GM19467 (cell line): ENCODE data around the gene DPH5.
"Not testable (repeated sequence)": the region's sequence is repeated elsewhere in the genome, so short reads cannot be mapped to it uniquely, and the experiment has no call there.

Source experiments
- ATAC-seq: cut with Tn5 transposase; IDR thresholded peaks from one replicate; pipeline ENCODE4 v1.9.1; 2021; ENCODE audit warnings: mild to moderate bottlenecking, moderate library complexity; ENCODE audit not compliant: unreplicated experiment

The DPH5 gene

DNA sequence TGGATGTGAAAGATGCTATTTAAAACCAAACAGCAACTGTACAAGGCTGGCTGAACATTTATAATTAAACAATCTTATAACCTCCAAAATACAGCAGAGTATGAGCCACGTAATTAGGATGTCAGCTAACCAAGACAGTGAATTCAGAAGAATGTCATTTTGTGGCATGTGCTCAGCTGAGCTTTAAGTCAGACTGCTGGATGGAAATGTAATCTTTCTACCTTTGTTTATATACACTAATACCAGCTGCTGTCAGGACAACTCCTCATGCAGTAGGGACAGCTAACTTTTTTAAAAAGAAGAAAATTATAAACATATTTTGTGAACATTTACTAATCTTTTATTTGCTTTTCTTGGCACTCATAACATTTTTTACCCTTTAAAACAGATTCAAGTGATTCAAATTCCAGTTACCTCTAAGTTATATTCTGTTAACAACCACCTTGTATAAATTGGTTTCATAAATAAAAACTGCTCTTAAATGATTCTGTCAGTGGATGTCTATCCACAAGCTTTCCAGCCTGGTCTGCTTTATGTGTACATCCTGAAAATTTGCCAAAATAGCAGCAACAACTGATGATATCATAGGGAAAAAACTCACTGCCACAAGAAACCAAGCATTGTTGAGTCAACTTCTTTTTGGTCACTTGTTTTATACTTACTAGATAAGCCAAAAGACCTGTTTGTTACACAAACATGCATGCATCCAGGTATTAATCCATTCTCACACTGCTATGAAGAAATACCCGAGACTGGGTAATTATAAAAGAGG, 36.1 kb downstream of the DPH5 start:
- ATAC-seq: no peak

DNA sequence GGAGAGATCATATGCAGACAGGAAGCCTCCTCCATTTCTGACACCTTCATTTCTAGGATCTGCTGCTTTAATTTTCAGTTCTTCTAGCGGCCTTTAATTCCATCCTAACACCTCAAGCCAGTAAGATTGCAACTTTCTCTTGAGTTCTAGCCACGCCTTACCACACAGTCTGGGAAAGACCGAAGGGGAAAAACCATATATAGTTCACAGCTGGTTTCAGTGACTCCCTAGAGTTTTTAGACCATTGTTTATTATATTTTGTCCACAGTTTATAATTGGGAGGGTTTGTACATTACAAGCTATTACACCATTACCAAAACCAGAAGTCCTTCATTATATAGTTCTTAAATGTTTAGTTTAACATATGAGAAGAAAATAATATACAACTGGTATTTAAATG, 37.5 kb downstream of the DPH5 start:
- ATAC-seq: no peak

DNA sequence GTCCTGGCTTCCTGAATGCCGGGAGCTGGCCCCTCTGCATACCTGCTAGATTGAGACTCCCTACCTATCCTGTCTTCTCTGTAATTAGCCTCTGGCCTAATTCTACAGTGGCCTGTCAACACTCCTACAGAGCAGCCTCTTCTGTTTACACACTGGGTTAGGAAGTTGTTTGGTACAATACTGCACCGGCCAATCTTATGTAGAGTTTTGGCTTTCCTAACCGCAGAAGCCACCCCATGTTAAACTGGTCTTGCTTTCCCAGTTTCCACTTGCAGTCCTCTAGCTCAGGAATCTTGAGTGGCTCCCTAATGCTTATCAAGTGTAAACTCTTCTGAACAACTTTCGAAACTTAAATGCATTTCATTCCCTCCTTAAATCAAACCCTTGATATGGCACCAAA, 42.8 kb downstream of the DPH5 start:
- no peak for ATAC-seq

DNA sequence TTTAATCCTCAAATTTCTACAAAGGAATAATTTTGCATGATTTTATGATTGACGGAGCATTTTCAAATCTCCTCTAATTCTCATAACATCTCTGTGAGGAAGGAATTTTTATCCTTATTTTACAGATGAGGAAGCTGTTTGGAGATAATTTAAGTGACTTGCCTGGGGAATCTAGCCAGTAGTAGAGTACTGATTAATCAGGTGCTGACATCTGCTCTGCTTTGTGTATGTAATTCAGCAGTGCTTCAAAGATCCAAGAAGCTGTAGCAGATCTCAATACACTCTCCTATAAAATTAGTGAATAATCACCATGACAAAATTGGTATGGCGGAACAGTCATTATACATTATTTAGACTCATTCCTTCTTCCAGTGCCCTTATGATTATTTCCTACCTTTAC, 46.0 kb downstream of the DPH5 start:
- ATAC-seq: no peak

DNA sequence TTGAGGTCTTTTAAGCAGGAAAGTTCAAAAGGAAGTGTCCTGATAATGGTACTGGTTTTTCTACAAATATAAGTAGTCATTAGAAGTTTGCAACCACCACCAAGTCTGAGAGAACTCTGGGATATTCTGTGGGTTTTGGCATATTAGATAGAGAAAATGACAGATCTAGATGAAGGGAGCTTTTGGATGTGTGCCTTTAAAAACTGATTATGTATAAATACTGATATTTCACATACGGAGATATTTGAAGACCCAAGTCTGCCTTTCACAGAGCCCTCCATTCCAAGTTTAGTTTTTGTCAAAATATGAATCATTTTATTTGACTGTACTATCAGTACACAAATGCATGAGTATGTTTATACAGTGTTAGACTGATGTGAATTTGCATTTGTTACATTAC, 48.6 kb downstream of the DPH5 start:
- no peak for ATAC-seq

DNA sequence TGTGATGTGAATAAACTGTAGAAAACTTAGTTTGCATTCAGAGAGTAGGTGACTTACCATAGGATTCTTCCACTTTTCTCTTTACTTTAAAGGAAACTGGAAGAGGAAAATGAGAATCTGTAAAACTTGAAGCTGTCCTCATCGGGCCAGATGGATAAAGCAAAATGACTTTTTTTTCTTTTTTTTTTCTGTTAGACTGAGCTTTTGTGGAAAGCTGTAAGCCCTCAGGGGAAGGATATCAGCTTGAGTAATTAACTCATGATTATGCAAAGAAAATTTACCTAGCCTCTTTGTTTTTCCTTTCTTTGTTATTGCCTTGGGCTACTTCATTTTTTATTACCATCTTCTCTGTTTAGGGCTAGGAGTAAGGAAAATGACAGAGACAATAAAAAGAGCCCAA, 53.4 kb downstream of the DPH5 start:
- ATAC-seq: no peak

DNA sequence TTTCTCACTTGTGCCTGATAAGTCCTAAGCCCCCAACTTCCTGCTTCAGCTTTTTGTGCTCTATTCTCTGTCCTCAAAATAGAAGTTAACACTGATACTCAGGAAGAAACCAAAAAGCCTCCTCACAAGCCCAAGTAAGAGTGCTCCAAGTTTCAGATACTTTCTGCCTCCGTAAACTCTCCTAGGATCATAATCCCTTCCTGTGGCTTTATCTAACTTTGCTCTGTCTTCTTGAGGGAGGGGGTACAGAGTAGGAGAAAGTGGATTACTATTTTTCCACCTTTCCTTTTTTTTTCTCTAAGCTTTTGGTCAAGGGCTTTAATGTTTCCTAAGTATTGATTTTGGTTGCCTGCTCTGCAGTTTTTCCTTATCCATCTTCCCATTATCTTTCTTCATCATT, 54.6 kb downstream of the DPH5 start:
- ATAC-seq: no peak

DNA sequence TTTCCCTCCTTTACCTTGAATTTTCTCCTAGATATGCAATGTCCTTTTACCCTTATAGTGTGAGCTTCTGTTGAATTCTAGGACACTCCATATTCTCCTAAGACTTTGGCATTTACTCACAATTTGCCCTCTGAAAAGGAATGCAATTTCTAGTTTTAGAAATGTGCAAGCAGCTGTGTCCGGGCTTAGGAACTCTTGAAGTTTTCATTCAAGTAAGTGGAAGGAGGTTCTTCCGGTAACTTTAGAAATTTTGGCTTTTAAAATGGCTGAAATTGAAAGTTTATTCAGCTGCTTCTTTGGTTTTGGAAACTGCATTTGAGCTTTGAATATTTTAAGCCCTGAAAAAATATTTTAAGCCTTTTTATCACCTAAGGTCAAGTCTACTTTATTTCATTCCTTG, 56.3 kb downstream of the DPH5 start:
- no peak for ATAC-seq

DNA sequence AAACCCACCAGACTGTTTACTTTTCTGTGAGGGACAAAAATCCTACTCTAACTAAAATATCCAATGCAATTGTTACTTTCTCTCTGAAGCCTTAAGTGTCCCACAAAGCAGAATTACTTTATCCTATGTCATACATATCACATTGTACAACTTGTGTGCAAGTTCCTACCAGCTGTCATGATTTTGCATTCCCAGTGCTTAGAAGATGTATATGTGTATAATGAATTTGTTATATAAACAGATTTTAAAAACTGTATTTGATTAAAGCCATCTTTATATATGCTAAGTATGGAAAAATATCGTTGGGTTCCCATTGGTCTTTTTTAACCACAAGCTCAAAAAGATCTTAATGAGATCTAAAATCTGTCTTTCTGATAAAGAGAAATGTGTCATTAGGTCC, 57.0 kb downstream of the DPH5 start:
- no peak for ATAC-seq

DNA sequence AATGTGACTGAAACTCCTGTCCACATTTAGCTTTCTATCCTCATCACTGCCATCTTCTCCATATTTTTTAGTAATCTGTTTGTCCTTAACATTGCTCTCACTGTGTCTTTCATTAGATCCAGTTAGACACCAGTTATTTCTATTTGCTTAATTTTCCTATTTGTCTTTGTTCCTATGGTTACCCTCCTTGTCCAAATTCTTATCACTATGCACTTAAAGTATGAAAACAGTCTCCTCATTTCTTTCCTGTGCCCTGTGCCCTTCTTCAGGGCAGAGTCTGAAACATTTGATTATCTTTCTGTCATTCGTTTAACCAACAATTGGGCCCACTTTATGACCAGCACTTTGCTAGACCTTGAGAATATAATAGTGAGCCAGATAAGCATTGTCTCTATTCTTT, 65.5 kb downstream of the DPH5 start:
- no peak for ATAC-seq

DNA sequence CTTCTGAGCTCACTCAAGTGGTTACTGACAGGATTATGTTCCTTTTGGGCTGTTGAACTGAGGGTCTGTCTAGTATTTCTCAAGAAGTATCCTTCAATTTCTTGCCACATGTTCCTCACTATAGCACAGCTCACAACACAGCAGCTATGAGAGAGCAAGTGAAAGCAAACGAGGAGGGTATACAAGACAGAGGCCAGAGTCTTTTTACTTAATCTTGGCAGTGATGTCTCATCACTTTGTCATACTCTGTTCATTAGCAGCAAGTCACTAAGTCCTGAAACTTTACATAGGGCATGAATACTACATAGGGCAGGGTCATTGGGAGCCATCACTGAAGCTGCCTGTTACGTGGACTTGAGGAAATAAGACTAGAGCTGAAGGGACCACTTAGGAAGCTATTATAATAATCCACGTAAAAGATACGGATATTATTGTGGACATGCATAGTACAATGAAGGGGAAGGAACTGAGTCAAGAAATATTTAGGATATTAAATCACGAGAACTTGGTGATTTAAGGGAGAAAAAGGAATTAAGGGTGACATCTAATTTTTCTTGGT, 66.0 kb downstream of the DPH5 start:
- no peak for ATAC-seq

DNA sequence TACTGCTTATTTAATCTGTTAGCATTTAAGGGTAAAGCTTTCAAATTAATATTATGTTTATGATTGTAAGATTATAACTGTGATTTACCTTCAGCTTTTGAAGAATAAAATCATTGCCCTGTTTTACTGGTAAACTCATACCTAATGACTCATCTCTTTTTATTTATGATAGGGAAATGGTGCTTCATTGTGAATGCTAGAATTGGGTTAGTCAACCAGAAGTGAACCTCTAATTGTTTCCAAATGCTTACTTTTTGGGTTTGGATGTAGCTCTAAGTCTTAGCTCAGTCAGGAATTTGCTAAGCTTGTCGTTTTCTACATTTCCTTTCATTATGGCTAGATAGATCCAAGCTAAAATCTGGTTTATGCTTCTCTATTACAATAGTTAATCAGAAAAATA, 70.3 kb downstream of the DPH5 start:
- ATAC-seq: no peak

DNA sequence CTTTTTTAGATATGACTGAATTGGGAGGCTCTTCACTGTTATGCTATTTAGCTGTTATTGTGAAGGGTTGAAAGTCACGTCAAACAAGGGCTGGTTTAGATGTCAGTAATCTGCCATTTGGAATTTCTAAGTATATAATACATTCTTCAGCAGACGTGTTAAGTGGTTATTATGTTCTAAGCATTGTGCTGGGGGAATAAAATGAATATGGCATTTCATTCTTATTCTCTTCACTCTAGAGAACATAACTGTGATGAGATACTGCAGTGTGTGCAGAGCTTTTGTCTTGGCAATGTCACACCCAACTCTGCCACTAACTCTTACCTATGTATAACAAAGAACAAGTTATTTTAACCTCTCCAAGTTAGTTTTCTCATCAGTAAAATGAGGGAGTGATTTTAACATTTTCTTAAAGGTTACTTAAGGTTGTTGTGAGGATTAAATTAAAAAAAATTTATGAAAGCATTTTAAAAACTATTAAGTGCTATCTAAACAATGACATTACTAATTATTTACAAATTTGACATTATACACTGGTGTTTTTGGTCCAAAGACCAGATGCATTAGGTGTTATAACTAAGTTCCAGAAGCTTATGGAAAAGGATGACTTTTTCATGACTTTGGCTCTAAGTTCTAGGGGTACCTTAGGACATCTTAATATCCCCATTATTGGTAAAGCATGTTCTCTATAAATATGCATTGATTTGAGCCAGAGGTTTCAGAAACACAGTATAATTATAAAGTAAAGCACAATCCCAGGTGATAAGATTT, 71.4 kb downstream of the DPH5 start:
- ATAC-seq: no peak

DNA sequence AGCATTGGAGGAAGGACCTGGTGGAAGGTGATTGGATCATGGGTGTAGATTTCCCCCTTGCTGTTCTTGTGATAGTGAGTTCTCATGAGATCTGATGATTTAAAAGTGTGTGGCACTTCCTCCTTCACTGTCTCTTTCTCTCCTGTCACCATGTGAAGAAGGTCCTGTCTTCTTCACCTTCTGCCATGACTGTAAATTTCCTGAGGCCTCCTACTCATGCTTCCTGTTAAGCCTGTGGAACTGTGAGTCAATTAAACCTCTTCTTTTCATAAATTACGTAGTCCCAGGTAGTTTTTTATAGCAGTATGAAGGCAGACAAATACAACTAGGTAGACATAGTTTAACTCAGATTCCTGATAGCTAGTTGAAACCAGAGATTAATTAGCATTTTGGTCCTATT, 72.6 kb downstream of the DPH5 start:
- ATAC-seq: not testable (repeated sequence)

DNA sequence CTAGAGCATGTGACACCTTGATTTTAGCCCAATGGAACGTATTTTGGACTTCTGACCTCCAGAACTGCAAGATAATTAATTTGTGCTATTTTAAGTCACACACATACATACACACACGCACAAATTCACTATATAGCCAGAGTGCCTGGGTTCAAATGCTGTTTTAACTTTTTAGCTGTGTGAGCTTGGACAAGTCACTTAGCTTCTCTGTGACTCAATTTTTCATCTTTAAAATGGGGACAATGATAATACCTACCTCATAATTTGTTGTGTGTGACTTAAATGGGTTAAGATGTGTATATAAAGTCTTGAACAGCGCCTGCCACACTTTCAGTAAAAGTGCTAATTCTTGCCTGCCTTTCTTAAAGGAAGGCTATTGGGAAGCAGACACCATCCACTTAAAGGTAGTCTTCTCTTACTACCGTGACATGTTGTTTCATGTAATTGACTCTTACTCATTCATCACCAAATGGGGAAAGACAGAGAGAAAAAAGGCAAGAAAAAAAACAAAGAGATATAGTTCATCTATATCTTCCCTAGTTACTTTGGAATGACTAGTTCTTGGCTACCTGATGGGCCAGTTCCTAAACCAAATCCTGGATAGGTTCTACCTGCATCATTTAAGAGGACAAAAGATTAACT, 73.4 kb downstream of the DPH5 start:
- ATAC-seq: no peak

DNA sequence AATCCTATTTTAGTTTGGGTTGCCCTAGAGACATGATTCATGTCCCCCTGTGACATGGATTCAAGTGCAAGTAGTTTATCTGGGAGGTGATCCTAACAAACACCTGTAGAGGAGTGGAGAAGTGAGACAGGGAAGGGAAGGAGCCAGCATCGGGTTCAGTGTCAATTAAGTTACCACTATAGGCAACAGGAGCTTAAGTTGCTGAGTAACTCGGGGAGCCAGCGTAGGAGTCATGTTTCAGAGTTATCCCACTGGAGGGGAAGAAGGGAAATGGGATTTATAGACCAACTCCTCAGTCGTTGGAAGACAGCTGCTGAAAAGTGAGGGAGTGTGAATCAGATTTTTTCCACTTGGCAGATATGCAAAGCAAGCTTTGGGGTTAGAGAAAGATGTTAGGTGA, 74.8 kb downstream of the DPH5 start:
- ATAC-seq: no peak

DNA sequence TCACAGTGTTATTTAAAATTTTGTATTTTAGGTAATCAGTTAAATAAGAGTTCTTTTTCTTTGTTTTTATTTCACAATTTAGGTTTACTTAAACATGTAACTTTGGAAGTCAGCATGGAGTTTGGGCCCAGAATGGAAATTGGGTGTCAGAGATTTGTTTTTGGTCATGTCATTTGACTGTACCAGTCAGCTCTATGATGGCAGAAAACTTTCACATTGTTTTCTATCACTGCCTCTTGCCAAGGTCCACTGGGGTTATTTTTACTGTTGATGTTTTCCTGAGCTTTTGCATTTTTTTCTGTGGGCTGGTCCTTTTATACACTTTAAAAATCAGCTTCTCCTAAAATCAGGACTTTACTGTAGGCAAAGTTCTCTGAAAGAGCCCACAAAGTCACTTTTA, 75.2 kb downstream of the DPH5 start:
- ATAC-seq: no peak

DNA sequence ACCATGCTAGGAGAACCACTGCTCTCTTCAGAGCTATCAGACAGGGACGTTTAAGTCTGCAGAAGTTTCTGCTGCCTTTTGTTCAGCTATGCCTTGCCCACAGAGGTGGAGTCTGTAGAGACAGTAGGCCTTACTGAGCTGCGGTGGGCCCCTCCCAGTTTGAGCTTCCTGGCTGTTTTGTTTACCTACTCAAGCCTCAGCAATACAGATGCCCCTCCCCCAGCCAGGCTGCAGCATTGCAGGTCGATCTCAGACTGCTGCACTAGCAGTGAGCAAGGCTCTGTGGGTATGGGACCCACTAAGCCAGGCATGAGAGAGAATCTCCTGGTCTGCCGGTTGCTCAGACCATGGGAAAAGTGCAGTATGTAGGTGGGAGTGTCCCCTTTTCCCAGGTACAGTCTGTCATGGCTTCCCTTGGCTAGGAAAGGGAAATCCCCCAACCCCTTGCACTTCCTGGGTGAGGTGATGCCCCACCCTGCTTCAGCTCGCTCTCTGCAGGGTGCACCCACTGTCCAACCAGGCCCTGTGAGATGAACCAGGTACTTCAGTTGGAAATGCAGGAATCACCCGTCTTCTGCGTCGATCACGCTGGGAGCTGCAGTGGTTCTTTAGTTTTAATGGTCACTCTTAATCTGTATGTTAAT, 75.9 kb downstream of the DPH5 start:
- peak; percentile 83 for ATAC-seq

DNA sequence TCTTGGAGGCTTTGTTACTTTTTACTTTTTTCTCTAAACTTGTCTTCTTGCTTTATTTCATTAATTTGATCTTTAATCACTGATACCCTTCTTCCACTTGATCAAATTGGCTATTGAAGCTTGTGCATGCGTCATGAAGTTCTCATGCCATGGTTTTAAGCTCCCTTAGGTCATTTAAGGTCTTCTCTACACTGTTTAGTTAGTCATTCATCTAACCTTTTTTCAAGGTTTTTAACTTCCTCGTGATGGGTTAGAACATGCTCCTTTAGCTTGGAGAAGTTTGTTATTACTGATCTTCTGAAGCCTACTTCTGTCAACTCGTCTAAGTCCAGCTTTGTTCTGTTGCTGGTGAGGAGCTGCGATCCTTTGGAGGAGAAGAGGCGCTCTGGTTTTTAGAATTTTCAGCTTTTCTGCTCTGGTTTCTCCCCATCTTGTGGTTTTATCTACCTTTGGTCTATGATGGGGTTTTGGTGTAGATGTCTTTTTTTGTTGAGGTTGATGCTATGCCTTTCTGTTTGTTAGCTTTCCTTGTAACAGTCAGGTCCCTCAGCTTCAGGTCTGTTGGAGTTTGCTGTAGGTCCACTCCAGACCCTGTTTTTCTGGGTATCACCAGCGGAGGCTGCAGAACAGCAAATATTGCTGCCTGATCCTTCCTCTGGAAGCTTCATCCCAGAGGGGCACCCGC, 76.7 kb downstream of the DPH5 start:
- ATAC-seq: not testable (repeated sequence)

DNA sequence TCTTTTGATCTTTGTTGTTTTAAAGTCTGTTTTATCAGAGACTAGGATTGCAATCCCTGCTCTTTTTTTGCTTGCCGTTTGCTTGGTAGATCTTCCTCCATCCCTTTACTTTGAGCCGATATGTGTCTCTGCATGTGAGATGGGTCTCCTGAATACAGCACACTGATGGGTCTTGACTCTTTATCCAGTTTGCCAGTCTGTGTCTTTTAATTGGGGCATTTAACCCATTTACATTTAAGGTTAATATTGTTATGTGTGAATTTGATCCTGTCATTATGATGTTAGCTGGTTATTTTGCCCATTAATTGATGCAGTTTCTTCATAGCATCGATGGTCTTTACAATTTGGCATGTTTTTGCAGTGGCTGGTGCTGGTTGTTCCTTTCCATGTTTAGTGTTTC, 77.8 kb downstream of the DPH5 start:
- ATAC-seq: not testable (repeated sequence)

DNA sequence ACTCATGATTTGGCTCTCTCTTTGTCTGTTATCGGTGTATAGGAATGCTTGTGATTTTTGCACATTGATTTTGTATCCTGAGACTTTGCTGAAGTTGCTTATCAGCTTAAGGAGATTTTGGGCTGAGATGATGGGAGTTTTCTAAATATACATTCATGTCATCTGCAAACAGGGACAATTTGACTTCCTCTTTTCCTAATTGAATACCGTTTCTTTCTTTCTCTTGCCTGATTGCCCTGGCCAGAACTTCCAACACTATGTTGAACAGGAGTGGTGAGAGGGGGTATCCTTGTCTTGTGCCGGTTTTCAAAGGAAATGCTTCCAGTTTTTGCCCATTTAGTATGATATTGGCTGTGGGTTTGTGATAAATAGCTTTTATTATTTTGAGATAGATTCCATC, 79.5 kb downstream of the DPH5 start:
- ATAC-seq: not testable (repeated sequence)
